ENCODE measurements around the gene HRAS. TPM values are rescaled to one million over a fixed set of nuclear protein-coding genes. Genes with fewer than 3 reads are reported as not detected.
"Not testable (repeated sequence)": the region's sequence is repeated elsewhere in the genome, so short reads cannot be mapped to it uniquely, and the experiment has no call there.

HRAS gene
- total RNA-seq, 2 donors from 2014 or later: 29.9 to 38.6 TPM

- no peak overlapping the region for H3K27ac Mint-ChIP-seq
- ATAC-seq: no peak
Measured at GRCh38 chr11:530960-531831, 4.2 kb downstream of the HRAS start.

GRCh38 chr11:529728-530411 is 5.5 kb downstream of the HRAS start:
- H3K9me3 Mint-ChIP-seq: no peaks in the 10 kb centered on the region
- ATAC-seq (no peak), DNase-seq (ENCODE audit: low spot score in 2 of 2) (no peak)
- no peak overlapping the region for H3K27ac Mint-ChIP-seq
- no peaks in the 10 kb centered on the region for H3K36me3 Mint-ChIP-seq

More at GRCh38 chr11:530960-531831, 4.2 kb downstream of the HRAS start:
- Mint-ChIP-seq H3K36me3 (no peaks in the 10 kb centered on the region), H3K9me3 (no peaks in the 10 kb centered on the region)
- no peak for DNase-seq (ENCODE audit: low spot score in 2 of 2)

GRCh38 chr11:528815-529727 is 6.3 kb downstream of the HRAS start:
- DNase-seq (ENCODE audit: low spot score in 2 of 2) (no peak), ATAC-seq (peak in 1 of 2 donors; percentile 19)
- H3K27ac Mint-ChIP-seq: no peak overlapping the region
- H3K36me3 Mint-ChIP-seq: no peaks in the 10 kb centered on the region
- no peaks in the 10 kb centered on the region for H3K9me3 Mint-ChIP-seq

- Mint-ChIP-seq H3K36me3 (no peaks in the 10 kb centered on the region), H3K27ac (no peak overlapping the region), H3K9me3 (no peaks in the 10 kb centered on the region)
- DNase-seq (ENCODE audit: low spot score in 2 of 2) (no peak), ATAC-seq (peak in 1 of 2 donors; percentile 6)
Measured at GRCh38 chr11:528166-528814, 7.1 kb downstream of the HRAS start.

GRCh38 chr11:526192-526591 is 9.2 kb downstream of the HRAS start:
- DNase-seq (ENCODE audit: low spot score in 2 of 2) (no peak), ATAC-seq (no peak)

GRCh38 chr11:521177-521688 is 14.1 kb downstream of the HRAS start:
- no peak overlapping the region for H3K27ac Mint-ChIP-seq
- DNase-seq (ENCODE audit: low spot score in 2 of 2) (no peak), ATAC-seq (peak in 1 of 2 donors; percentile 7)

More at GRCh38 chr11:526192-526591, 9.2 kb downstream of the HRAS start:
- no peaks in the 10 kb centered on the region for H3K36me3 Mint-ChIP-seq
- H3K9me3 Mint-ChIP-seq: no peaks in the 10 kb centered on the region
- H3K27ac Mint-ChIP-seq: no peak overlapping the region

GRCh38 chr11:520428-521176 is 14.8 kb downstream of the HRAS start:
- peak; percentile 3 to 19 for ATAC-seq
- no peak for DNase-seq (ENCODE audit: low spot score in 2 of 2)
- Mint-ChIP-seq H3K27ac (no peak overlapping the region), H3K36me3 (peaks cover 0 to 20% of the 10 kb centered on the region in 2 donors), H3K9me3 (peaks cover 0 to 8% of the 10 kb centered on the region in 2 donors)

More at GRCh38 chr11:521177-521688, 14.1 kb downstream of the HRAS start:
- Mint-ChIP-seq H3K9me3 (peaks cover 0 to 7% of the 10 kb centered on the region in 2 donors), H3K36me3 (peaks cover 0 to 13% of the 10 kb centered on the region in 2 donors)

GRCh38 chr11:518463-519202 is 16.7 kb downstream of the HRAS start:
- Mint-ChIP-seq H3K27ac (no peak overlapping the region), H3K9me3 (peaks cover 0 to 8% of the 10 kb centered on the region in 2 donors), H3K36me3 (peaks cover 0 to 28% of the 10 kb centered on the region in 2 donors)
- ATAC-seq (peak; percentile 89), DNase-seq (ENCODE audit: low spot score in 2 of 2) (peak; percentile 89 to 91)

- not testable (repeated sequence) for H3K9me3 Mint-ChIP-seq; H3K27ac Mint-ChIP-seq; DNase-seq (ENCODE audit: low spot score in 2 of 2); ATAC-seq
- peaks cover 0 to 28% of the 10 kb centered on the region in 2 donors for H3K36me3 Mint-ChIP-seq
Measured at GRCh38 chr11:516918-517685, 18.3 kb downstream of the HRAS start.

GRCh38 chr11:516400-516799 is 19.0 kb downstream of the HRAS start:
- no peak for DNase-seq (ENCODE audit: low spot score in 2 of 2)
- H3K36me3 Mint-ChIP-seq: peaks cover 0 to 31% of the 10 kb centered on the region in 2 donors
- peaks cover 0 to 8% of the 10 kb centered on the region in 2 donors for H3K9me3 Mint-ChIP-seq
- no peak for ATAC-seq
- no peak overlapping the region for H3K27ac Mint-ChIP-seq

- peaks cover 0 to 32% of the 10 kb centered on the region in 2 donors for H3K36me3 Mint-ChIP-seq
- H3K9me3 Mint-ChIP-seq: peaks cover 0 to 8% of the 10 kb centered on the region in 2 donors
- DNase-seq (ENCODE audit: low spot score in 2 of 2) (no peak), ATAC-seq (no peak)
- peak overlapping the region in 1 of 2 donors; percentile 79 for H3K27ac Mint-ChIP-seq
Measured at GRCh38 chr11:515131-515530, 20.2 kb downstream of the HRAS start.

GRCh38 chr11:514606-515005 is 20.8 kb downstream of the HRAS start:
- Mint-ChIP-seq H3K27ac (no peak overlapping the region), H3K9me3 (peaks cover 0 to 8% of the 10 kb centered on the region in 2 donors), H3K36me3 (peaks cover 0 to 37% of the 10 kb centered on the region in 2 donors)
- ATAC-seq (no peak), DNase-seq (ENCODE audit: low spot score in 2 of 2) (no peak)

- DNase-seq (ENCODE audit: low spot score in 2 of 2) (no peak), ATAC-seq (no peak)
- Mint-ChIP-seq H3K36me3 (peaks cover 0 to 36% of the 10 kb centered on the region in 2 donors), H3K9me3 (peaks cover 0 to 8% of the 10 kb centered on the region in 2 donors), H3K27ac (no peak overlapping the region)
Measured at GRCh38 chr11:512761-513595, 22.4 kb downstream of the HRAS start.

Data from activated naive CD4-positive, alpha-beta T cell treated with anti-CD3 and anti-CD28 coated beads, Interleukin-2, amount 50 U/mL, for 72 hours (primary cell).